PC-9 (cell line): ENCODE results near the gene SLC4A1AP.

Experiments
- EZH2 ChIP-seq: fragments of 200-600 bp; sonication (generic); IDR thresholded peaks from 2 replicates; pipeline ENCODE4 v1.8.0; 2017; ENCODE audit warnings: antibody characterized with exemption, low read depth
- TF ChIP-seq, protein P1 (sequence below): fragments of 200-600 bp; sonication (generic); conservative IDR thresholded peaks from 2 replicates; pipeline ENCODE4 v1.6.1; 2017; ENCODE audit warnings: mixed run types, antibody characterized with exemption, mild to moderate bottlenecking, moderate library complexity

DNA sequence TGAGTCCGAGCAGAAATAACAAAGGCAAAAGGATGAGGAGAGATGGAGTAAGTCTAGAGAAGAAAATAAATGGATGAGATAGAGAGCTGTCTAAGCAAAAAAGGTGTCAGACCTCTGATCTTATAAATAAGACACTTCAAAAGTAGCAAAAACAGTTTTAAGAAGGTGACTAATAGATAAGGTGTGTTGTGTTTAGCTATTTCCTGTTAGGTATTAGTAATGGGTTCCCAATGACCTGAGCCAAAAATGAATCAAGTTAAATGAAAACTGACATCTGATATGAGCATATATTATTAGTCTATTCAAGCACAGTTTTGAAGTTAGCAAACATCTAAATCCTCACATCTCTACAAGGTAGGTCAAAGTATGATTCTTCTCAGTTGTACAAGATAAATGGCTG lies 10.9 kb upstream of the SLC4A1AP start:
- TF ChIP-seq, protein P1, sequence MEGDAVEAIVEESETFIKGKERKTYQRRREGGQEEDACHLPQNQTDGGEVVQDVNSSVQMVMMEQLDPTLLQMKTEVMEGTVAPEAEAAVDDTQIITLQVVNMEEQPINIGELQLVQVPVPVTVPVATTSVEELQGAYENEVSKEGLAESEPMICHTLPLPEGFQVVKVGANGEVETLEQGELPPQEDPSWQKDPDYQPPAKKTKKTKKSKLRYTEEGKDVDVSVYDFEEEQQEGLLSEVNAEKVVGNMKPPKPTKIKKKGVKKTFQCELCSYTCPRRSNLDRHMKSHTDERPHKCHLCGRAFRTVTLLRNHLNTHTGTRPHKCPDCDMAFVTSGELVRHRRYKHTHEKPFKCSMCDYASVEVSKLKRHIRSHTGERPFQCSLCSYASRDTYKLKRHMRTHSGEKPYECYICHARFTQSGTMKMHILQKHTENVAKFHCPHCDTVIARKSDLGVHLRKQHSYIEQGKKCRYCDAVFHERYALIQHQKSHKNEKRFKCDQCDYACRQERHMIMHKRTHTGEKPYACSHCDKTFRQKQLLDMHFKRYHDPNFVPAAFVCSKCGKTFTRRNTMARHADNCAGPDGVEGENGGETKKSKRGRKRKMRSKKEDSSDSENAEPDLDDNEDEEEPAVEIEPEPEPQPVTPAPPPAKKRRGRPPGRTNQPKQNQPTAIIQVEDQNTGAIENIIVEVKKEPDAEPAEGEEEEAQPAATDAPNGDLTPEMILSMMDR: no peak
- no peak for TF ChIP-seq EZH2
